Right lobe of liver (tissue), 4 donors: ENCODE results near the gene SH3BP2.

Experiments
- CTCF ChIP-seq, 4 donors: fragments of 200-600 bp in 3 of 4; fragments of 450-650 bp in 1 of 4; IDR thresholded peaks; one replicate each; pipeline versions ENCODE4 v1.5.1 to v1.8.0; 2016 to 2022; ENCODE audit warnings: antibody characterized with exemption in 4 of 4, mild to moderate bottlenecking in 2 of 4
- POLR2A ChIP-seq: fragments of 450-650 bp; IDR thresholded peaks from one replicate; pipeline ENCODE4 v1.6.1; 2017; ENCODE audit warnings: antibody characterized with exemption, mild to moderate bottlenecking
- donor health status: DM: no; HTN: no; CAD: no.
- donor health status: DM: no; HTN: no; CAD: no.
- donor health status: DM: no; HTN: yes; CAD: no.

- TF ChIP-seq CTCF (IDR thresholded peaks at IDR 0.05) (no peak), POLR2A (no peak)
Measured at GRCh38 chr4:2886622-2887021, 93.7 kb downstream of the SH3BP2 start.
